A673 (cell line): ENCODE data around the gene ING5. TPM values are rescaled to one million over a fixed set of nuclear protein-coding genes. Genes with fewer than 3 reads are reported as not detected.

ENCODE experiments used
- BruUV-seq: library from RNA; stranded (reverse); fragments of 400-500 nt; replicated peaks from 2 replicates; lab custom pipeline; 2021; lab: Mats Ljungman, UMichigan
- CTCF ChIA-PET: fragments of 300-600 bp; sonication (Branson Sonifier 250); formaldehyde crosslinking; loops from one replicate; lab custom pipeline; 2022; ENCODE audit warnings: antibody characterized with exemption; lab: Charles Lee
- POLR2A ChIA-PET: fragments of 300-600 bp; sonication (Branson Sonifier 250); formaldehyde crosslinking; loops from one replicate; lab custom pipeline; 2022; ENCODE audit warnings: antibody characterized with exemption; ENCODE audit not compliant: low non-redundant PET; lab: Charles Lee
- DNase-seq: peaks from one replicate; pipeline ENCODE4 v3.0.0-alpha.2; 2015; ENCODE audit warnings: low spot score
- H3K27ac ChIP-seq: fragments of 200-600 bp; sonication (generic); 2 replicates; pipeline ENCODE4 v1.5.1; 2016; ENCODE audit warnings: mixed run types, low read depth, mild to moderate bottlenecking, mixed read lengths, antibody characterized with exemption, low read length; ENCODE audit not compliant: poor library complexity, severe bottlenecking
- H3K27me3 ChIP-seq: fragments of 200-600 bp; sonication (generic); replicated peaks from 2 replicates; pipeline ENCODE4 v1.6.1; 2017; ENCODE audit warnings: mixed run types, low read depth, mild to moderate bottlenecking, mixed read lengths, antibody characterized with exemption, low read length; ENCODE audit not compliant: insufficient read depth, poor library complexity
- H3K36me3 ChIP-seq: fragments of 200-600 bp; sonication (generic); 2 replicates; pipeline ENCODE4 v1.6.1; 2016; ENCODE audit warnings: mixed run types, mild to moderate bottlenecking, mixed read lengths, antibody characterized with exemption, low read length; ENCODE audit not compliant: insufficient read depth, poor library complexity, severe bottlenecking
- H3K4me1 ChIP-seq: fragments of 200-600 bp; sonication (generic); 2 replicates; pipeline ENCODE4 v1.6.1; 2017; ENCODE audit warnings: mixed run types, mild to moderate bottlenecking, mixed read lengths, antibody characterized with exemption, low read length; ENCODE audit not compliant: insufficient read depth, poor library complexity, severe bottlenecking
- H3K4me3 ChIP-seq: fragments of 200-600 bp; sonication (generic); 2 replicates; pipeline ENCODE4 v1.5.1; 2016; ENCODE audit warnings: low read depth, mixed run types, mild to moderate bottlenecking, mixed read lengths, low read length; ENCODE audit not compliant: poor library complexity, severe bottlenecking
- H3K9me3 ChIP-seq: fragments of 200-600 bp; sonication (generic); 2 replicates; pipeline ENCODE4 v1.6.1; 2016; ENCODE audit warnings: mixed run types, low read depth, mild to moderate bottlenecking, mixed read lengths, antibody characterized with exemption, low read length; ENCODE audit not compliant: poor library complexity, severe bottlenecking
- EZH2 ChIP-seq: fragments of 200-600 bp; sonication (generic); IDR thresholded peaks from 2 replicates; pipeline ENCODE4 v1.6.1; 2017; ENCODE audit warnings: borderline replicate concordance, low read depth, mild to moderate bottlenecking, mixed read lengths, antibody characterized with exemption, low read length; ENCODE audit not compliant: poor library complexity, severe bottlenecking
- intact Hi-C: fragments of 100-400 bp; cut with micrococcal nuclease; formaldehyde crosslinking; loops from one replicate; pipeline ENCODE4 v1.10.0; 2022; ENCODE audit not compliant: unreplicated experiment
- total RNA-seq: library from RNA; stranded (reverse); gene quantifications from 2 replicates; pipeline ENCODE4 v1.2.3, GENCODE V29; 2021
- TF ChIP-seq, protein P1 (sequence below): fragments of 300-800, 200-600 bp; sonication (generic); conservative IDR thresholded peaks from 2 replicates; pipeline ENCODE4 v1.5.1; 2017; ENCODE audit warnings: low read depth, mild to moderate bottlenecking, antibody characterized with exemption, low read length, moderate library complexity, mixed read lengths

The ING5 gene
- total RNA-seq, 1 experiment from 2014 or later, result 70.3 TPM

DNA sequence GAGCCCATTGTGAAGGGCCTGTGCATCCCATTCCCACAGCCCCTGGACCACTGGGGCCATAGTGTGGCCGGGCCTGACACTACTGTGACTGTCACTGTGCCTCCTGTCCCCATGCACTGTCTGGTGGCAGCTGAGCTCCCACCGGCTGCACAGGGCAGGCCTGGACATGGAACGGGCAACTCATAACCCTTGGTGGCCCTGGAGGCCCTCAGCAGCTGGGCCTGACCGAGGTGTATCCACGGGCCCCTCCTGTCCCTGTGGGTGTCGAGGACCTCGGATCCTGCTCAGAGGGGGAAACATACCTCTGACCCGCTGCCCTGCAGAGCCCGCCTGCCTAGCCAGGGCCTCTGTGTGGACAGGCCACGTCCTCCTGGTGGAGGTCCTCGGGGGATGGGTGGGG is 67.0 kb downstream of the ING5 start:
- Histone ChIP-seq H3K27me3 (no peaks in the 10 kb centered on the region), H3K36me3 (no peaks in the 10 kb centered on the region), H3K9me3 (no peaks in the 10 kb centered on the region), H3K27ac (peak overlapping the region; percentile 40), H3K4me1 (peaks cover 33% of the 10 kb centered on the region), H3K4me3 (no peak overlapping the region)
- BruUV-seq, result no TSS peak
- intact Hi-C loops, result no loop called here
- ChIA-PET POLR2A (no interaction called here), CTCF (no interaction called here)
- DNase-seq, result no peak
- TF ChIP-seq, protein P1, sequence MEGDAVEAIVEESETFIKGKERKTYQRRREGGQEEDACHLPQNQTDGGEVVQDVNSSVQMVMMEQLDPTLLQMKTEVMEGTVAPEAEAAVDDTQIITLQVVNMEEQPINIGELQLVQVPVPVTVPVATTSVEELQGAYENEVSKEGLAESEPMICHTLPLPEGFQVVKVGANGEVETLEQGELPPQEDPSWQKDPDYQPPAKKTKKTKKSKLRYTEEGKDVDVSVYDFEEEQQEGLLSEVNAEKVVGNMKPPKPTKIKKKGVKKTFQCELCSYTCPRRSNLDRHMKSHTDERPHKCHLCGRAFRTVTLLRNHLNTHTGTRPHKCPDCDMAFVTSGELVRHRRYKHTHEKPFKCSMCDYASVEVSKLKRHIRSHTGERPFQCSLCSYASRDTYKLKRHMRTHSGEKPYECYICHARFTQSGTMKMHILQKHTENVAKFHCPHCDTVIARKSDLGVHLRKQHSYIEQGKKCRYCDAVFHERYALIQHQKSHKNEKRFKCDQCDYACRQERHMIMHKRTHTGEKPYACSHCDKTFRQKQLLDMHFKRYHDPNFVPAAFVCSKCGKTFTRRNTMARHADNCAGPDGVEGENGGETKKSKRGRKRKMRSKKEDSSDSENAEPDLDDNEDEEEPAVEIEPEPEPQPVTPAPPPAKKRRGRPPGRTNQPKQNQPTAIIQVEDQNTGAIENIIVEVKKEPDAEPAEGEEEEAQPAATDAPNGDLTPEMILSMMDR, result no peak
- TF ChIP-seq EZH2, result no peak

DNA sequence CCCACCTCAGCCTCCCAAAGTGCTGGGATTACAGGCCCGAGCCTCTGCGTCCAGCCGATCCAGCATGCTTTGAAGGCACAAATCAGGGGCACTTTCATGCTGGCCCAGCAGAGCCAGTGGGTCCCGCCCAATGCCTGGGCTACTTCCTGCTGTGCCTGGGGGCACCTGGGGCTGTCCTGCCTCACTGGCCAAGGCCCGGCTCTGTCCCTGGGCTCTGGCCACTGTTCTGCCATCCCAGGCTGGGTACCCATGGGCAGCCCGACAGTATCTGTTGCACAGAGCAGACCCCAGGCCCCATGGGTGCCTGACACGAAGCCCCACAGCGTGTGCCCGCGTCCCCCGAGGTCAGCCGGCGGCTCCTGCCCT is 68.0 kb downstream of the ING5 start:
- Histone ChIP-seq H3K27me3 (no peaks in the 10 kb centered on the region), H3K9me3 (no peaks in the 10 kb centered on the region), H3K4me1 (peaks cover 42% of the 10 kb centered on the region), H3K4me3 (no peak overlapping the region), H3K27ac (peak overlapping the region; percentile 90), H3K36me3 (no peaks in the 10 kb centered on the region)
- ChIA-PET CTCF (no interaction called here), POLR2A (no interaction called here)
- TF ChIP-seq, protein P1, result no peak
- TF ChIP-seq EZH2, result no peak
- no TSS peak for BruUV-seq
- no peak for DNase-seq
- intact Hi-C loops, result no loop called here

DNA sequence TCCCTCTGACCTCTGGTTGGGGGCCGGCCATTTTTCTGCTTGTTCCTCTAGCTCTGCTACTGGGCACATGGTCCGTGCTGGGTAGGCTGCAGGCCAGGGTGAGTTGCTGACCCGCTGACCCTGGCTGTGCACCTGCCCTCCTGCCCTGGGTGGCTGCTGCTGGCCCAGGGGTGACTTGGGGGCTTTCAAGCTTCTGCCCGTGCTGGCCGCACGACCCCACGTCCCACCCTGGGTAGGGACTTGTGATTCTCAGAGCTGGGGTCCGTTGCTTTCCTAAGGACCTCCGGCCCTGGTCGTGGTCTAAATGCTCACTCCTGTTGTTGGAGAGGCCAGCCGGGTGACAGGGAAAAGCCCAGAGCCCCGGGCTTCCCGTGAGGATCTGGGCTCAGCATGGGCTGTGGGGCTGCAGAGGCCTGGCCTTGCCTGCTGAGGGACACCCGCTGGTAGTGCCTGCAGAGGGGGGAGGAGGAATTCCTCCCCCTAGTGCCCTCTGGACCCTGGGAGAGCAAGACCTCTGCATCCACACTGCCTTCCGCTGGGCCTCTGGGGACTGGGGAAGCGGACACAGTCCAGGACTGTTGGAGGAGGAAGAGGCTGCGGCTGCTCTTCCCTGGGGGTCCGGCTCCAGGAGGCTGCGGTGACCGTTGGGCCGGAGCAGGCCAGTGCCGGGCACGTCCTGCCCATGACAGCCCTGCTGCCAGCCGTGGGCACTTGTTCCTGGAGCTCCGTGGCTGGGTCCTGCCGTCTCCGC is 68.5 kb downstream of the ING5 start:
- Histone ChIP-seq H3K4me1 (peaks cover 48% of the 10 kb centered on the region), H3K27ac (peak overlapping the region; percentile 90), H3K27me3 (no peaks in the 10 kb centered on the region), H3K4me3 (no peak overlapping the region), H3K36me3 (no peaks in the 10 kb centered on the region), H3K9me3 (no peaks in the 10 kb centered on the region)
- TF ChIP-seq EZH2, result no peak
- TF ChIP-seq, protein P1, result no peak
- POLR2A ChIA-PET, result no interaction called here
- BruUV-seq, result no TSS peak
- DNase-seq, result no peak
- CTCF ChIA-PET, result no interaction called here
- intact Hi-C loops, result no loop called here
